Spleen (tissue), 7 donors: ENCODE data around the gene KCNC1.

ENCODE experiments used
- CTCF ChIP-seq, 11 experiments: fragments of 200-600 bp in 7 of 11; fragments of 450-650 bp in 4 of 11; sonication (generic) in 4 of 11; IDR thresholded peaks in 8 of 11; conservative IDR thresholded peaks in 3 of 11; 1 replicate in 7 of 11; 2 replicates in 4 of 11; pipeline versions ENCODE4 v1.4.0 to v1.8.0; 2016 to 2021; ENCODE audit warnings: antibody characterized with exemption in 11 of 11, inconsistent platforms in 4 of 11, mild to moderate bottlenecking in 1 of 11
- POLR2A ChIP-seq, 3 donors: fragments of 450-650 bp; IDR thresholded peaks; one replicate each; pipeline ENCODE4 v1.5.1; 2017; ENCODE audit warnings: antibody characterized with exemption in 3 of 3, mild to moderate bottlenecking in 1 of 3
- POLR2AphosphoS5 ChIP-seq, 3 donors: sonication (generic); formaldehyde crosslinking; IDR thresholded peaks; one replicate each; pipeline ENCODE4 v1.5.1; 2017; ENCODE audit warnings: antibody characterized with exemption in 3 of 3
- donor health status: DM: no; HTN: no; CAD: no; lungs with moderate emphysema.
- donor health status: DM: no; HTN: no; CAD: no.
- donor health status: DM: no; HTN: no; CAD: no.

- TF ChIP-seq CTCF (IDR thresholded peaks at IDR 0.05 in 8 of 11, conservative IDR thresholded peaks at IDR 0.05 in 3 of 11) (no peak), POLR2A (IDR thresholded peaks at IDR 0.05) (no peak), POLR2AphosphoS5 (IDR thresholded peaks at IDR 0.05) (no peak)
Observed at GRCh38 chr11:17814546-17814945, 80.0 kb downstream of the KCNC1 start.
